Occipital lobe (tissue), 2 donors: ENCODE measurements around the gene RWDD3. TPM values are rescaled to one million over a fixed set of nuclear protein-coding genes. Genes with fewer than 3 reads are reported as not detected.

Experiments
- DNase-seq: peaks from one replicate; lab custom pipeline; 2025; lab: John Stamatoyannopoulos, UW
- total RNA-seq: library from RNA; depleted of rRNA; stranded (reverse); fragments of >200 nt; gene quantifications from one replicate; pipeline ENCODE4 v1.2.3, GENCODE V29; 2014

RWDD3 gene, protein sequence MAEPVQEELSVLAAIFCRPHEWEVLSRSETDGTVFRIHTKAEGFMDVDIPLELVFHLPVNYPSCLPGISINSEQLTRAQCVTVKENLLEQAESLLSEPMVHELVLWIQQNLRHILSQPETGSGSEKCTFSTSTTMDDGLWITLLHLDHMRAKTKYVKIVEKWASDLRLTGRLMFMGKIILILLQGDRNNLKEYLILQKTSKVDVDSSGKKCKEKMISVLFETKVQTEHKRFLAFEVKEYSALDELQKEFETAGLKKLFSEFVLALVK
- total RNA-seq, result 28.4 TPM

DNA sequence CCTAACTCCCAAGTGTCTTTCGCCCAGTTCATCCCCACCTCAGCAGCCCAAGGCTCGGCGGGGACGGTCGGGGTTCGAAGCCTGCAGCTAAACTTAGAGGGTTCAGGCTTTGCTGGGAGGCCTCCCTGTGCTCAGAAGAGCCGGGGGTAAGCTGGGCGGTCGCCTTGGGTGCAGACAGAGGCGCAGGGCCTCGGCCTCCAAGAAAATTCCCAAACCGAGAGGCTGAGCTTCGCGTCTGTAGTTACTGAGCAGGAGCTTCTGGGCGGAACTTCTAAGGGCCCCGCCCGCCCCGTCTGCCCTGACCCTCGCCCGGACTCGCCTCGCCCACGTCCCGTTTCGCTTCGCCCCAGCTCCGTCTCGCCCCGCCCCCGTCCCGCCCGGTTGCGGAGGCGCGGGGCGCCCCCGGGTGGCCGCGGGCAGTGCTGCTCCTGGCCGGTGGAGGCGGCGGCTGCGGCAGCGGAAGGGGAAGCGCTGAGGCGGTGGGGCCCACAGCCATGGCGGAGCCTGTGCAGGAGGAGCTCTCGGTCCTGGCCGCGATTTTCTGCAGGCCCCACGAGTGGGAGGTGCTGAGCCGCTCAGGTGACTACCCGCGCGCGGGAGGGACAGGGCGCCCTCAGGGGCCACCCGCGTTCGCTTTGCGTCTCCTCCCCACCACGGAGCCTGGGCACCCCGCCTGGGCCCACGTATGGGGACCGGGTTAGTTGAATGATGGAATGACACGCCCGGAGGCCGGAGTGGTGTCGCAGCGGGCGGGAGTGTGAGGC is at the start of gene RWDD3:
Gene RWDD3 (plus strand): TSS at position 474 of the 764 bp plus-strand sequence. CDS start 21 bp downstream, at position 495.
- DNase-seq, result peak; percentile 88

DNA sequence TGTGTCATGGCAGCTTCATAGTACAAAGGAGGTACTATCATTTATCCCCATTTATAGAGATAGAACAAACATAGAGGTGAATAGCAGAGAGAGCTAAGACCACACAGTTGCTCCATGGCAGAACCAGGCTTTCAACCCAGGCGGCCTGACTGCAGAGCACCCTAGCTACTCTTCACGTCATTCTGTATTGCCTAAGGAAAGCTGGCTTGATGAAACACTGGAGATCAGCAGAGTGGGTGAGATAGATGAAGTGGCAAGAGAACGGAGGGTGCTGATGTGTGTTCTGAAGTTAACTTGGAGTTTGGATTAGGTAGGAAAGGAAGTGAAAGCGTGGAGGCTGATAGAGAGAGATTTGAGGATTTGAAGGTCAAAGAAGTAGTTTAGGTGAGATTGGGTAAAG is 47.9 kb upstream of the RWDD3 start:
- DNase-seq, result no peak

DNA sequence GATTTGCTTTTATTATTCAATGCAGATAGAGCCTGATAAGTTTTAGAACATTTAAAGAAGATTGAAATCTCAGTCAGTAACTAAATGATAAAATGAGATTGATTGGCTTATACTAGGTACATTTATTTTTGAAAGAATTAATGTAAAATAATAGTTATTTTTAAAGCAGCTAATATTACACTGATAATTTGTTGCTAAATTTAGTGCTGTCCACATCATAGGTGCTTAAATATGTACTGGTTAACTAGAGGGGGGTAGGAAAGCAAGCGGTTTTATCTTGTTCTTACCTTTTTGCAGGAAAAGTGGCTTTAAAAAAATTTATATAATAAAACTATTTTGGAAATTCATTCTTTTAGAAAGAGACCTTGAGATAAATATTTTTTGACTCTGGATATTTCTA is 40.4 kb upstream of the RWDD3 start:
- DNase-seq, result no peak

- no peak for DNase-seq
These were observed 39.0 kb upstream of the RWDD3 start for GRCh38 chr1:95195046-95195445.

- no peak for DNase-seq
These were observed 38.0 kb upstream of the RWDD3 start for GRCh38 chr1:95196017-95196416.

- DNase-seq, result no peak
These were observed 36.3 kb upstream of the RWDD3 start for GRCh38 chr1:95197616-95198252.

- no peak for DNase-seq
These were observed 32.1 kb upstream of the RWDD3 start for GRCh38 chr1:95201905-95202304.

GRCh38 chr1:95203908-95204437 is 30.0 kb upstream of the RWDD3 start:
- no peak for DNase-seq

DNA sequence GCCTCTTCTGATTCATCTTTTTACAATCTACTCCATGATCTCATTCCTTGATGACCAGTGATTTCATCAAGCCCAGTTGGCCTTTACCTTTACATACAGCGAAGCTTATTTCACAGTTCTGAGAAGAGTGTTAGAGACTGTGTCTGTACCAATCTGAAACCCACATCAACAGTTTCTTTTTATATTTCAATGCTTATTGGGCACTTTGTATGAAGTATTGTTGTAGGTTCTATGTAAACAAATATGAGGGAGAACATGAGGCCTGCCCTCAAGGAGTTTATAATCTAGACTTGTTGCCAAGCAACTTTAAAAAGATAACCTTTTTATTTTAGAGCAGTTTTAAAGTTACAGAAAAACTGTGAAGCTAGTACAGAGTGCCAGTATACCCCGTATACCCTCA is 27.5 kb upstream of the RWDD3 start:
- no peak for DNase-seq

DNA sequence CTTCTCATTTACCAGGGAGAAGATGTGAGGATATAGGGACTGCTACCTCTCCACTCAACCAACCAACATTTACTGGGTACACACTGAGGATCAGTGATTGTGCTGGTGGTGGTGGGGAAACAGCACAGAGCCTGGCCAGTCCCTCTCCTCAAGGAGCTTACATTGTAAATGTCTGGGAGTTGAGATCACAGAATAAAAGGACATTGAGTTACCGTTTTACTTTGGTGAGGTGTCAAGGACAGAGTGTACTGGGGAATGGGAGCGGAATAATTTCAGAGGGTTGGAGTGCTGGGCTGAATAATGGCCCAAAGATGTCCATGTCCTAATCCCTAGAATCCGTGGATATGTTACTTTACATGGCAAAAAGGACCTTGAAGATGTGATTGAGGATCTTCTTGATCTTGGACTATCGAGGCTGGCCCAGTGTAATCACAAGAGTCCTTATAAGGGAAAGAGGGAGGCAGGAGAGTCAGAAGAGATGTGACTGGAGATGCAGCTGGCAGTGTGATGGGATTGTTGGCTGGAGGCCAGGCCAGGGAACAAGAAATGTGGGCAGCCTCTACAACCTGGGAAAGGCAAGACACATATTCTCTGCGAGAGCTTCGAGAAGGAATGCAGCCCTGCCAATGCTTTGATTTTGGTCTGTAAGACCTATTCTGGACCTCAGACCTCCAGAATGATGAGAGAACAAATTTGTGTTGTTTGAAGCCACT is 26.6 kb upstream of the RWDD3 start:
- DNase-seq, result no peak

- no peak for DNase-seq
These were observed 25.1 kb upstream of the RWDD3 start for GRCh38 chr1:95208876-95209275.

GRCh38 chr1:95209291-95209690 is 24.7 kb upstream of the RWDD3 start:
- no peak for DNase-seq

- no peak for DNase-seq
These were observed 17.6 kb upstream of the RWDD3 start for GRCh38 chr1:95216292-95216990.

- DNase-seq, result no peak
These were observed 16.6 kb upstream of the RWDD3 start for GRCh38 chr1:95217371-95217770.

GRCh38 chr1:95219407-95219806 is 14.6 kb upstream of the RWDD3 start:
- DNase-seq, result no peak

DNA sequence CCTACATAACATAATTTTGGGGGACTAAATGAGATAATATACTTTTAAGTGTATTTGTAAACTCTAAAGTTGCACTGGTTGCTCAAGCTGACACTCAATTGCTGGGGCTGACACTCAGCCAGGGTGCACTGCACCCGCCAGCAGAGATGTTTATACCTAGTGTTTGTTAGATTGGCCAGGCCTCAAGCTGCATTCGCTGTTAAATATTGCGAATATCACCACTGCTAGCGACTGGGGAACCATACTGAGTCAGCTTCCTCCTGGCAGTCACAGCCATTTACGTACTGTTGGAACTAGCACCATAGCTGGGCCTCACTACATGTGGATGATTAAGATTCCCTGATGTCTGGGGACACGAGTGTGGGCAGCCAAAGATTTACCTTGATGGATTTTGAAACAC is 12.7 kb upstream of the RWDD3 start:
- DNase-seq, result no peak

DNA sequence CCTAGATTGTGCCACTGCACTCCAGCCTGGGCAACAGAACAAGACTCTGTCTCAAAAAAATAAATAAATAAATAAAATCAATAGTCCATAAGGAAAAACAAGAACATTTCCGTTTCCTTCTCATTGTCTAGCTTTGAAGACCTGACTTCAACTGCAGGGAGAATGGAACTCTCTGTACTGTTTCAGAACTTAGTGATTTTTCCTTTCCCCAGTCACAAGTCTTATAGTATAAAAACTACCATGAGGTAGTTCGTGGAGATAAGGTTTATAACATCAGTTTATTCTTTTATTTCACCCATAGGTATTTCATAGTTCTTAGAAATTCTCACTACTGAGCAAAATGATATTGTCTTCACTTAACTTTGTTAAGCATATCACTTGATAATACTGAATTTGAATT is 11.4 kb upstream of the RWDD3 start:
- DNase-seq, result no peak

- DNase-seq, result no peak
These were observed 10.9 kb upstream of the RWDD3 start for GRCh38 chr1:95223110-95223509.

GRCh38 chr1:95226781-95227660 is 7.0 kb upstream of the RWDD3 start:
- DNase-seq, result no peak

DNA sequence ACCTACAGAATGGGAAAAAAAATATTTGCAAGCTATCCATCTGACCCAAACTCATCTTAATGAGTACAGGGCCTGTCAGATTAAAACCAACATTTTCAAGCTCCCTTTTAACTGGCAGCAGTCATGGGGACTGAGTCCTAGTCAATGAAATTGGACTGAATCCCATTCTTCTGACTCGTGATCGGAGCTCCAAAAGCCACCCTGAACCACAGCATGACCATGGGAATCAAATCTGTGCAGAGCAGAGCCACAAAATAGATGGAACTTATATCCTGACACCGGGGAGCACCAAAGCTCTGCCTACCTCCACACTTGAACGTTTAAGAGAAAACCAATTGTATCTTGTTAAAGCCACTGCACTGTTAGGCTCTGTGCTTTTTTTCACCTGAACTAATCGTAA is 5.0 kb upstream of the RWDD3 start:
- DNase-seq, result no peak
